ENCODE measurements around the gene PPP4C. TPM values are rescaled to one million over a fixed set of nuclear protein-coding genes. Genes with fewer than 3 reads are reported as not detected.

The PPP4C gene
- total and polyA plus RNA-seq, 2 experiments from 2014 or later, result 123 to 236 TPM

GRCh38 chr16:30084096-30084815 lies 8.5 kb downstream of the PPP4C start:
- Histone ChIP-seq H2AFZ (no peak overlapping the region), H3K27me3 (no peaks in the 10 kb centered on the region), H3K36me3 (replicated peaks; ENCODE audit: insufficient read depth, low read depth) (no peaks in the 10 kb centered on the region), H3K4me1 (ENCODE audit: insufficient read depth) (peaks cover 5% of the 10 kb centered on the region), H4K20me1 (ENCODE audit: insufficient read depth, poor library complexity, severe bottlenecking) (peaks cover 3% of the 10 kb centered on the region), H3K9me3 (ENCODE audit: low read depth) (no peaks in the 10 kb centered on the region), H3K79me2 (peaks cover 18% of the 10 kb centered on the region), H3K4me2 (no peak overlapping the region), H3K4me3 (no peak overlapping the region), H3K27ac (no peak overlapping the region), H3K9me2 (replicated peaks; ENCODE audit: insufficient read depth) (no peaks in the 10 kb centered on the region)
- 96% methylated on average over 18 of the region's 18 CpGs for WGBS (ENCODE audit: low lambda C conversion rate, missing lambda C conversion rate)
- DNase-seq (ENCODE audit: low spot score), result no peak
- TF ChIP-seq CTCF (IDR thresholded peaks at IDR 0.05; ENCODE audit: poor library complexity) (no peak), EZH2 (IDR thresholded peaks at IDR 0.05; ENCODE audit: borderline replicate concordance) (no peak), EZH2phosphoT487 (IDR thresholded peaks at IDR 0.05; ENCODE audit: low read depth, severe bottlenecking, unreplicated experiment) (no peak)

- Histone ChIP-seq H3K4me2 (no peak overlapping the region), H2AFZ (no peak overlapping the region), H3K36me3 (replicated peaks; ENCODE audit: insufficient read depth, low read depth) (no peaks in the 10 kb centered on the region), H3K9me2 (replicated peaks; ENCODE audit: insufficient read depth) (no peaks in the 10 kb centered on the region), H3K9me3 (ENCODE audit: low read depth) (no peaks in the 10 kb centered on the region), H3K79me2 (peaks cover 13% of the 10 kb centered on the region), H4K20me1 (ENCODE audit: insufficient read depth, poor library complexity, severe bottlenecking) (peaks cover 2% of the 10 kb centered on the region), H3K4me1 (ENCODE audit: insufficient read depth) (peaks cover 5% of the 10 kb centered on the region), H3K4me3 (no peak overlapping the region), H3K27me3 (no peaks in the 10 kb centered on the region), H3K27ac (no peak overlapping the region)
- DNase-seq (ENCODE audit: low spot score), result no peak
- TF ChIP-seq EZH2 (IDR thresholded peaks at IDR 0.05; ENCODE audit: borderline replicate concordance), result no peak
- TF ChIP-seq CTCF (IDR thresholded peaks at IDR 0.05; ENCODE audit: poor library complexity), result no peak
- no peak for TF ChIP-seq EZH2phosphoT487 (IDR thresholded peaks at IDR 0.05; ENCODE audit: low read depth, severe bottlenecking, unreplicated experiment)
- WGBS (ENCODE audit: low lambda C conversion rate, missing lambda C conversion rate), result 92% methylated on average over 10 of the region's 17 CpGs
Measured at GRCh38 chr16:30084816-30085159, 9.0 kb downstream of the PPP4C start.

- Histone ChIP-seq H3K27me3 (no peaks in the 10 kb centered on the region), H3K4me3 (no peak overlapping the region), H4K20me1 (ENCODE audit: insufficient read depth, poor library complexity, severe bottlenecking) (no peaks in the 10 kb centered on the region), H2AFZ (no peak overlapping the region), H3K27ac (no peak overlapping the region), H3K9me3 (ENCODE audit: low read depth) (no peaks in the 10 kb centered on the region), H3K9me2 (replicated peaks; ENCODE audit: insufficient read depth) (no peaks in the 10 kb centered on the region), H3K4me2 (no peak overlapping the region), H3K79me2 (peaks cover 9% of the 10 kb centered on the region), H3K4me1 (ENCODE audit: insufficient read depth) (peaks cover 5% of the 10 kb centered on the region), H3K36me3 (replicated peaks; ENCODE audit: insufficient read depth, low read depth) (no peaks in the 10 kb centered on the region)
- 88% methylated on average over 3 of the region's 3 CpGs for WGBS (ENCODE audit: low lambda C conversion rate, missing lambda C conversion rate)
- DNase-seq (ENCODE audit: low spot score), result no peak
- TF ChIP-seq EZH2phosphoT487 (IDR thresholded peaks at IDR 0.05; ENCODE audit: low read depth, severe bottlenecking, unreplicated experiment) (no peak), EZH2 (IDR thresholded peaks at IDR 0.05; ENCODE audit: borderline replicate concordance) (no peak), CTCF (IDR thresholded peaks at IDR 0.05; ENCODE audit: poor library complexity) (no peak)
Measured at GRCh38 chr16:30085247-30085646, 9.5 kb downstream of the PPP4C start.
